HCT116 (cell line): ENCODE measurements around the gene VSTM2L. TPM values are rescaled to one million over a fixed set of nuclear protein-coding genes. Genes with fewer than 3 reads are reported as not detected.

ENCODE experiments used
- ATAC-seq: fragments of 200-7000 bp; cut with Tn5 transposase; 2 replicates; pipeline ENCODE4 v1.9.1; 2020; ENCODE audit warnings: mild to moderate bottlenecking, moderate library complexity
- BruUV-seq: library from RNA; stranded (reverse); fragments of 400-500 nt; replicated peaks from 2 replicates; lab custom pipeline; 2021; lab: Mats Ljungman, UMichigan
- CTCF ChIA-PET: fragments of 300-600 bp; sonication (Branson Sonifier 250); formaldehyde crosslinking; loops from one replicate; lab custom pipeline; 2021; ENCODE audit warnings: antibody characterized with exemption; lab: Charles Lee
- POLR2A ChIA-PET: fragments of 300-600, 350-600 bp; sonication (Branson Sonifier 250); formaldehyde crosslinking; loops from one replicate; lab custom pipeline; 2021; ENCODE audit warnings: antibody characterized with exemption; lab: Charles Lee
- RAD21 ChIA-PET, 2 experiments: fragments of 300-600 bp; sonication (Branson Sonifier 250); formaldehyde crosslinking; loops; one replicate each; lab custom pipeline; 2023; ENCODE audit warnings: low total read pairs in 2 of 2; ENCODE audit not compliant: uncharacterized antibody in 2 of 2, unreplicated experiment in 2 of 2, low non-redundant PET in 1 of 2; lab: Charles Lee
- DNase-seq: peaks from one replicate; pipeline ENCODE4 v3.0.0-alpha.2; 2010; ENCODE audit warnings: low read depth, low spot score
- H2AFZ ChIP-seq: fragments of 200-600 bp; shearing (Covaris generic), sonication (generic); 2 replicates; pipeline ENCODE4 v1.6.1; 2017; ENCODE audit warnings: low read depth, mixed run types, mixed read lengths, antibody characterized with exemption, low read length; ENCODE audit not compliant: poor library complexity, severe bottlenecking
- H3K27ac ChIP-seq: 2 replicates; pipeline ENCODE4 v1.5.1; 2012; ENCODE audit warnings: low read depth, low read length
- H3K27me3 ChIP-seq: fragments of 200-600 bp; sonication (generic); 2 replicates; pipeline ENCODE4 v1.6.1; 2016; ENCODE audit warnings: mixed run types, low read length, mixed read lengths; ENCODE audit not compliant: insufficient read depth
- H3K36me3 ChIP-seq, 2 experiments: fragments of 200-500 bp in 1 of 2; fragments of 200-600 bp in 1 of 2; sonication (Bioruptor generic) in 1 of 2; sonication (generic) in 1 of 2; 2 replicates each; pipeline versions ENCODE4 v1.5.1 to v1.6.1; 2014 to 2016; ENCODE audit warnings: low read length in 2 of 2, inconsistent platforms in 1 of 2, mixed read lengths in 1 of 2, mixed run types in 1 of 2; ENCODE audit not compliant: insufficient read depth in 2 of 2, control insufficient read depth in 1 of 2
- H3K4me1 ChIP-seq, 2 experiments: fragments of 200-600 bp in 1 of 2; sonication (generic) in 1 of 2; 2 replicates each; pipeline versions ENCODE4 v1.5.1 to v1.6.1; 2012 to 2017; ENCODE audit warnings: low read length in 2 of 2, inconsistent platforms in 1 of 2, mild to moderate bottlenecking in 1 of 2, mixed read lengths in 1 of 2, mixed run types in 1 of 2, moderate library complexity in 1 of 2; ENCODE audit not compliant: insufficient read depth in 2 of 2, control insufficient read depth in 1 of 2
- H3K4me2 ChIP-seq: fragments of 200-600 bp; sonication (generic); 2 replicates; pipeline ENCODE4 v1.6.1; 2017; ENCODE audit warnings: mixed run types, low read length, mixed read lengths
- H3K4me3 ChIP-seq, 2 experiments: fragments of 200-600 bp in 1 of 2; sonication (generic) in 1 of 2; replicated peaks in 1 of 2; 2 replicates each; pipeline ENCODE4 v1.5.1; 2011 to 2016; ENCODE audit warnings: low read length in 2 of 2, control low read depth in 1 of 2, low read depth in 1 of 2, mild to moderate bottlenecking in 1 of 2, mixed read lengths in 1 of 2, mixed run types in 1 of 2
- H3K79me2 ChIP-seq: fragments of 200-600 bp; sonication (generic); 2 replicates; pipeline ENCODE4 v1.6.1; 2017; ENCODE audit warnings: mild to moderate bottlenecking, mixed run types, low read length, moderate library complexity, mixed read lengths; ENCODE audit not compliant: insufficient read depth
- H3K9ac ChIP-seq: fragments of 200-600 bp; sonication (generic); 2 replicates; pipeline ENCODE4 v1.6.1; 2016; ENCODE audit warnings: low read length, mixed read lengths
- H3K9me2 ChIP-seq: fragments of 200-600 bp; sonication (generic), shearing (Covaris generic); 2 replicates; pipeline ENCODE4 v1.6.1; 2017; ENCODE audit warnings: mixed run types, mild to moderate bottlenecking, moderate library complexity; ENCODE audit not compliant: insufficient read depth
- H3K9me3 ChIP-seq, 2 experiments: fragments of 200-500 bp in 1 of 2; fragments of 200-600 bp in 1 of 2; sonication (Bioruptor generic) in 1 of 2; sonication (generic) in 1 of 2; 2 replicates each; pipeline ENCODE4 v1.6.1; 2014 to 2017; ENCODE audit warnings: low read length in 2 of 2, mixed read lengths in 2 of 2, inconsistent platforms in 1 of 2, low read depth in 1 of 2, mild to moderate bottlenecking in 1 of 2, mixed run types in 1 of 2, moderate library complexity in 1 of 2; ENCODE audit not compliant: control insufficient read depth in 1 of 2, insufficient read depth in 1 of 2
- H4K20me1 ChIP-seq: fragments of 200-600 bp; sonication (generic), shearing (Covaris generic); 2 replicates; pipeline ENCODE4 v1.6.1; 2017; ENCODE audit warnings: mixed run types, mild to moderate bottlenecking, moderate library complexity; ENCODE audit not compliant: insufficient read depth
- CEBPB ChIP-seq: IDR thresholded peaks from 2 replicates; pipeline ENCODE4 v1.6.1; 2012; ENCODE audit warnings: low read depth
- EGR1 ChIP-seq: IDR thresholded peaks from 2 replicates; pipeline ENCODE4 v1.6.1; 2012; ENCODE audit warnings: low read depth
- ELF1 ChIP-seq: IDR thresholded peaks from 2 replicates; pipeline ENCODE4 v1.6.1; 2012; ENCODE audit warnings: low read depth, borderline replicate concordance
- EZH2 ChIP-seq: fragments of 200-600 bp; sonication (generic); IDR thresholded peaks from 2 replicates; pipeline ENCODE4 v1.6.1; 2017; ENCODE audit warnings: antibody characterized with exemption, mixed run types
- FOSL1 ChIP-seq: IDR thresholded peaks from 2 replicates; pipeline ENCODE4 v1.6.1; 2012; ENCODE audit warnings: low read depth
- JUND ChIP-seq: IDR thresholded peaks from 2 replicates; pipeline ENCODE4 v1.6.1; 2012
- SIN3A ChIP-seq: IDR thresholded peaks from 2 replicates; pipeline ENCODE4 v1.6.1; 2012; ENCODE audit warnings: low read depth
- SP1 ChIP-seq: IDR thresholded peaks from 2 replicates; pipeline ENCODE4 v1.6.1; 2012; ENCODE audit warnings: low read depth
- SRF ChIP-seq: IDR thresholded peaks from 2 replicates; pipeline ENCODE4 v1.6.1; 2012; ENCODE audit warnings: low read depth
- YY1 ChIP-seq: IDR thresholded peaks from 2 replicates; pipeline ENCODE4 v1.6.1; 2011; ENCODE audit warnings: low read length, low read depth, moderate library complexity, mild to moderate bottlenecking; ENCODE audit not compliant: insufficient replicate concordance; ENCODE audit errors: extremely low read depth
- ZFX ChIP-seq: fragments of 450-650 bp; IDR thresholded peaks from 2 replicates; pipeline ENCODE4 v1.6.1; 2017
- intact Hi-C: fragments of 100-400 bp; cut with micrococcal nuclease; formaldehyde crosslinking; loops from 2 replicates; pipeline ENCODE4 v1.10.0; 2022
- total RNA-seq: library from RNA; stranded (reverse); gene quantifications from one replicate; pipeline ENCODE4 v1.2.1, GENCODE V29; 2021; ENCODE audit not compliant: unreplicated experiment
- TF ChIP-seq, protein P1 (sequence below), 3 experiments: fragments of 200-600 bp in 1 of 3; sonication (generic) in 1 of 3; IDR thresholded peaks in 2 of 3; conservative IDR thresholded peaks in 1 of 3; 2 replicates each; pipeline ENCODE4 v1.5.1; 2012 to 2017; ENCODE audit warnings: low read depth in 2 of 3, low read length in 2 of 3, antibody characterized with exemption in 1 of 3, borderline replicate concordance in 1 of 3, control low read depth in 1 of 3, mild to moderate bottlenecking in 1 of 3, mixed read lengths in 1 of 3, mixed run types in 1 of 3, moderate library complexity in 1 of 3; ENCODE audit not compliant: insufficient read depth in 1 of 3

Gene VSTM2L
- total RNA-seq, 1 experiment from 2014 or later: 0.69 TPM

DNA sequence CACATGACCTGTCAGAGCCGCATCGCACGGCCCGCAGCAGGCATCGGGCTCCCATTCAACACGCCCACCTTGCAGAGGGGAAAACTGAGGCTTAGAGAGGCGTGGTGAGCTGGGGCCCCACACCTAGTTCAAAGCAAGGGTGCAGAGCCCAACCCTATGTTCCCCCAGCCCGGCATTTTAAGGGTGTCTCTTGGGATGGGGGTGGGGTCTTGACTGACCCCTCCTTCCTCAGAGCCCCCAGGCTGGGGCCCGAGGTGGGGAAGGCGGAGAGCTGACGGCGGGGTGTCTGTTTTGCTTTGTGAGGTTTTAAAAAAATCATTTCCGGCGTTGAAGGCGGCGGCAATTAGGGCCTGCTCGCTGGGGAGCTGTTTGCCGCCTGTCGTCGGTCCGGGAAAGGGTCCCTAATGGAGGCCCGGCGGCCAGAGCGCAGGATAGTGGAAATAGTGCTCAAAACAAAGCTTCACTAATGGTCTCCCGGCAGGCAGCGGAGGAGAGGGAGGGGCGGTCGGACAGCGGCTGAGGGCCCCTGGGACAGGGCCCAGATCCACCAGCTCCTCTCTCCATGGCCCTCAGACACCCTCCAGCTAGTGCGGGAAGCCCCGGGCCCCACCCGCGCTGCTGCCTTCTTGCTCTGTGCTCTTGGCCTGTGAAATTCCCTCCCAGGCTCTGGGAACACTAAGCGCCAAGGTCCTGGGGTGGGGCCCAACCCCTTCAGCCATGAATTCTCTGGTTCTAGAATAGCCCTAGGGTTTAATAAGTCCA is 11.9 kb downstream of the VSTM2L start:
- H2AFZ ChIP-seq: no peak overlapping the region
- peaks cover 9% of the 10 kb centered on the region; the same call in 1 of the 2 replicates for H3K27me3 ChIP-seq
- TF ChIP-seq SRF (no peak), SIN3A (no peak), YY1 (no peak), ELF1 (no peak), CEBPB (no peak), SP1 (no peak), FOSL1 (no peak), EGR1 (no peak), JUND (no peak), EZH2 (no peak), ZFX (no peak)
- TF ChIP-seq, protein P1, sequence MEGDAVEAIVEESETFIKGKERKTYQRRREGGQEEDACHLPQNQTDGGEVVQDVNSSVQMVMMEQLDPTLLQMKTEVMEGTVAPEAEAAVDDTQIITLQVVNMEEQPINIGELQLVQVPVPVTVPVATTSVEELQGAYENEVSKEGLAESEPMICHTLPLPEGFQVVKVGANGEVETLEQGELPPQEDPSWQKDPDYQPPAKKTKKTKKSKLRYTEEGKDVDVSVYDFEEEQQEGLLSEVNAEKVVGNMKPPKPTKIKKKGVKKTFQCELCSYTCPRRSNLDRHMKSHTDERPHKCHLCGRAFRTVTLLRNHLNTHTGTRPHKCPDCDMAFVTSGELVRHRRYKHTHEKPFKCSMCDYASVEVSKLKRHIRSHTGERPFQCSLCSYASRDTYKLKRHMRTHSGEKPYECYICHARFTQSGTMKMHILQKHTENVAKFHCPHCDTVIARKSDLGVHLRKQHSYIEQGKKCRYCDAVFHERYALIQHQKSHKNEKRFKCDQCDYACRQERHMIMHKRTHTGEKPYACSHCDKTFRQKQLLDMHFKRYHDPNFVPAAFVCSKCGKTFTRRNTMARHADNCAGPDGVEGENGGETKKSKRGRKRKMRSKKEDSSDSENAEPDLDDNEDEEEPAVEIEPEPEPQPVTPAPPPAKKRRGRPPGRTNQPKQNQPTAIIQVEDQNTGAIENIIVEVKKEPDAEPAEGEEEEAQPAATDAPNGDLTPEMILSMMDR (IDR thresholded peaks at IDR 0.05 in 2 of 3, conservative IDR thresholded peaks at IDR 0.05 in 1 of 3; ENCODE audit: borderline replicate concordance in 1 of 3, insufficient read depth in 1 of 3, low read depth in 2 of 3, low read length in 2 of 3): no peak
- no peaks in the 10 kb centered on the region for H4K20me1 ChIP-seq
- no peak overlapping the region for H3K4me2 ChIP-seq
- POLR2A ChIA-PET: no interaction called here
- no peak overlapping the region for H3K4me3 ChIP-seq
- H3K9ac ChIP-seq: no peak overlapping the region
- no peaks in the 10 kb centered on the region for H3K4me1 ChIP-seq
- H3K27ac ChIP-seq: no peak overlapping the region
- intact Hi-C loops: no loop called here
- H3K9me3 ChIP-seq: no peaks in the 10 kb centered on the region
- H3K79me2 ChIP-seq: no peaks in the 10 kb centered on the region
- CTCF ChIA-PET: no interaction called here
- no TSS peak for BruUV-seq
- RAD21 ChIA-PET: no interaction called here
- ATAC-seq (no peak), DNase-seq (no peak)
- H3K9me2 ChIP-seq: no peaks in the 10 kb centered on the region
- H3K36me3 ChIP-seq: no peaks in the 10 kb centered on the region
